GM23338 (cell line): ENCODE measurements around the gene HDAC11. TPM values are rescaled to one million over a fixed set of nuclear protein-coding genes. Genes with fewer than 3 reads are reported as not detected.

Experiments
- ATAC-seq: fragments of 200-7000 bp; cut with Tn5 transposase; 3 replicates; pipeline ENCODE4 v1.9.1; 2020
- DNase-seq: peaks from one replicate; pipeline ENCODE4 v3.0.0-alpha.2; 2015; ENCODE audit warnings: low spot score
- H2AFZ ChIP-seq: fragments of 200-600 bp; sonication (generic); 2 replicates; pipeline ENCODE4 v1.8.0; 2016; ENCODE audit warnings: antibody characterized with exemption, mild to moderate bottlenecking, moderate library complexity
- H3F3A ChIP-seq: fragments of 200-600 bp; sonication (generic); replicated peaks from 2 replicates; pipeline ENCODE4 v1.8.0; 2017; ENCODE audit warnings: antibody characterized with exemption, mixed run types, low read depth
- H3K27ac ChIP-seq: fragments of 200-600 bp; sonication (generic); 2 replicates; pipeline ENCODE4 v1.6.1; 2016; ENCODE audit warnings: low read depth
- H3K27me3 ChIP-seq: fragments of 200-600 bp; sonication (generic); 2 replicates; pipeline ENCODE4 v1.8.0; 2016; ENCODE audit warnings: mild to moderate bottlenecking, mixed run types, moderate library complexity; ENCODE audit not compliant: insufficient read depth
- H3K36me3 ChIP-seq: fragments of 200-600 bp; sonication (generic); 2 replicates; pipeline ENCODE4 v1.8.0; 2016; ENCODE audit warnings: mild to moderate bottlenecking; ENCODE audit not compliant: insufficient read depth
- H3K4me1 ChIP-seq: fragments of 200-600 bp; sonication (generic); 2 replicates; pipeline ENCODE4 v1.8.0; 2016; ENCODE audit warnings: mild to moderate bottlenecking, moderate library complexity; ENCODE audit not compliant: insufficient read depth
- H3K4me2 ChIP-seq: fragments of 200-600 bp; sonication (generic); 2 replicates; pipeline ENCODE4 v1.7.1; 2017; ENCODE audit warnings: mixed run types
- H3K4me3 ChIP-seq: fragments of 200-600 bp; sonication (generic); 2 replicates; pipeline ENCODE4 v1.6.1; 2016; ENCODE audit warnings: mixed run types
- H3K79me2 ChIP-seq: fragments of 200-600 bp; sonication (generic); replicated peaks from 2 replicates; pipeline ENCODE4 v1.8.0; 2017; ENCODE audit warnings: mild to moderate bottlenecking; ENCODE audit not compliant: insufficient read depth
- H3K9me2 ChIP-seq: fragments of 200-600 bp; sonication (generic); 2 replicates; pipeline ENCODE4 v1.8.0; 2017; ENCODE audit not compliant: insufficient read depth
- H4K20me1 ChIP-seq: fragments of 200-600 bp; sonication (generic); replicated peaks from 2 replicates; pipeline ENCODE4 v1.8.0; 2017; ENCODE audit warnings: mild to moderate bottlenecking; ENCODE audit not compliant: insufficient read depth
- H3K27ac Mint-ChIP-seq: 2 replicates; pipeline ENCODE4 v1.8.0; 2020; ENCODE audit warnings: inconsistent platforms, mild to moderate bottlenecking, moderate library complexity, mixed read lengths
- H3K27me3 Mint-ChIP-seq: 3 replicates; pipeline ENCODE4 v1.8.0; 2022; ENCODE audit warnings: low read depth, mild to moderate bottlenecking, moderate library complexity, mixed read lengths, inconsistent platforms; ENCODE audit not compliant: insufficient read depth, poor library complexity
- H3K36me3 Mint-ChIP-seq: 3 replicates; pipeline ENCODE4 v1.8.0; 2021; ENCODE audit warnings: low read depth, mild to moderate bottlenecking, inconsistent platforms, moderate library complexity, mixed read lengths
- H3K4me1 Mint-ChIP-seq: 3 replicates; pipeline ENCODE4 v1.8.0; 2020; ENCODE audit warnings: mild to moderate bottlenecking, inconsistent platforms, mixed read lengths
- H3K4me3 Mint-ChIP-seq: 3 replicates; pipeline ENCODE4 v1.8.0; 2021; ENCODE audit warnings: moderate library complexity, mild to moderate bottlenecking, inconsistent platforms, mixed read lengths
- H3K9me3 Mint-ChIP-seq: 3 replicates; pipeline ENCODE4 v1.8.0; 2020; ENCODE audit warnings: moderate library complexity, mild to moderate bottlenecking, inconsistent platforms, mixed read lengths
- NANOG ChIP-seq: IDR thresholded peaks from 2 replicates; pipeline ENCODE4 v1.6.1; 2016; ENCODE audit warnings: antibody characterized with exemption, borderline replicate concordance
- POLR2AphosphoS5 ChIP-seq: IDR thresholded peaks from 2 replicates; pipeline ENCODE4 v1.6.1; 2016; ENCODE audit warnings: antibody characterized with exemption, low read depth
- ZNF114 ChIP-seq: fragments of 250-450 bp; sonication (Bioruptor Pico); IDR thresholded peaks from 2 replicates; pipeline ENCODE4 v1.5.0; 2020; ENCODE audit warnings: mild to moderate bottlenecking, moderate library complexity
- ZNF331 ChIP-seq: fragments of 250-450 bp; sonication (Bioruptor Pico); IDR thresholded peaks from 2 replicates; pipeline ENCODE4 v1.5.0; 2020; ENCODE audit warnings: low read depth, mild to moderate bottlenecking, moderate library complexity
- polyA plus RNA-seq: library from polyadenylated mRNA; unstranded; fragments of >200 nt; fragmentation: Nextera tagmentation; extraction: Ambion mirVana; gene quantifications from 2 replicates; pipeline ENCODE4 v1.2.1, GENCODE V29; 2016
- total RNA-seq: library from RNA; depleted of rRNA; stranded (reverse); fragments of >200 nt; shearing (Covaris generic); gene quantifications from 2 replicates; pipeline ENCODE4 v1.2.3, GENCODE V29; 2014
- TF ChIP-seq, protein P1 (sequence below), 2 experiments: fragments of 200-600 bp in 1 of 2; sonication (generic) in 1 of 2; conservative IDR thresholded peaks; 2 replicates each; pipeline versions ENCODE4 v1.5.1 to v1.6.1; 2016 to 2017; ENCODE audit warnings: antibody characterized with exemption in 2 of 2, low read depth in 2 of 2, mild to moderate bottlenecking in 2 of 2, moderate library complexity in 1 of 2
- TF ChIP-seq, protein P2 (sequence below): fragments of 250-450 bp; sonication (Bioruptor Pico); IDR thresholded peaks from 2 replicates; pipeline ENCODE4 v1.5.0; 2020; ENCODE audit warnings: mild to moderate bottlenecking, moderate library complexity
- TF ChIP-seq, protein P3 (sequence below): IDR thresholded peaks from 2 replicates; pipeline ENCODE4 v1.6.1; 2016; ENCODE audit warnings: antibody characterized with exemption

Gene HDAC11
- total and polyA plus RNA-seq, 2 experiments from 2014 or later: 5.4 to 15.8 TPM

DNA sequence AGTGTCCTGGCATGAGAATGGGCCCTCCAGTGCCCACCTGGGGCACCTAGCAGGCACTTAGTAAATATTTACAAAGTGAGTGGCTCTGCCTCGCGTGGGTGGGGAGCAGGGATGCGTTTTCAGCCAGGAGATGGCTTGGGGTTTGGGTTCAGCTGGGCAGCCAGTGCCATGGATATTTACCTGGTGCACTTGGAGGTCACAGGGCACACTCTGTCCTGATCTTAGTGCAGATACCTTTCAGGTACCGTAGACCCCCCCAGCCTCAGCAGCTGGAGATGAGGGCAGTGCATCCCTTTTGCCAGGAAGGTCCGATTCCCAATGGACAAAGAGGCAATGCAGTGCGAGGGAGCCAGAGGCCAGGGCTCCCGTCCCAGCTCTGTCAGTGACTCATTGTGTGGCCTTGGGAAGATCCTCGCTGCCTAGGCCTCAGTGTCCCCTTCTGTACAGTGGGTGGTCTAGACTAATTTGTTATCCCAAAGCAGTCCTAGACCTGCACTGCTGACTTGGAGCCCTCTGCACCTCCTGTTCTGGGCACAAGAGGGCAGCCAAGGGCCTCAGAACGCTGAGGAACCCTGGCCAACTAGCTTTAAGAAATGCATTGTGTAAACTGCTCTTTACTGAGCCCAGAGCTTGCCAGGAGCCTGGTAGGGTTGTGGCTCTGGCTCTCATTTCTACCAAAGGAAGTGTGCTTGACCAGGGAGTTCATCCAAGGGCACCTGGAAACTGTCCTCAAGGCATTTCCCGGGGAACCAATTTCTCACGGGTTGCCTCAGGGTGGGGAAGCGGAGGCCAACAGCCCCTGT, 16.0 kb downstream of the HDAC11 start:
- no peak overlapping the region for H3K4me3 Mint-ChIP-seq
- ATAC-seq (peak; percentile 82), DNase-seq (peak; percentile 91)
- peaks cover 7% of the 10 kb centered on the region for H3K4me1 Mint-ChIP-seq
- no peaks in the 10 kb centered on the region for H4K20me1 ChIP-seq
- H3K9me3 Mint-ChIP-seq: no peaks in the 10 kb centered on the region
- H3K9me2 ChIP-seq: no peaks in the 10 kb centered on the region
- no peak overlapping the region for H3K4me3 ChIP-seq
- no peaks in the 10 kb centered on the region for H3K79me2 ChIP-seq
- H3F3A ChIP-seq: no peaks in the 10 kb centered on the region
- H3K4me1 ChIP-seq: peaks cover 7% of the 10 kb centered on the region; the same call in 1 of the 2 replicates
- peaks cover 11% of the 10 kb centered on the region for H3K27me3 Mint-ChIP-seq
- no peaks in the 10 kb centered on the region for H3K27me3 ChIP-seq
- TF ChIP-seq, protein P1, sequence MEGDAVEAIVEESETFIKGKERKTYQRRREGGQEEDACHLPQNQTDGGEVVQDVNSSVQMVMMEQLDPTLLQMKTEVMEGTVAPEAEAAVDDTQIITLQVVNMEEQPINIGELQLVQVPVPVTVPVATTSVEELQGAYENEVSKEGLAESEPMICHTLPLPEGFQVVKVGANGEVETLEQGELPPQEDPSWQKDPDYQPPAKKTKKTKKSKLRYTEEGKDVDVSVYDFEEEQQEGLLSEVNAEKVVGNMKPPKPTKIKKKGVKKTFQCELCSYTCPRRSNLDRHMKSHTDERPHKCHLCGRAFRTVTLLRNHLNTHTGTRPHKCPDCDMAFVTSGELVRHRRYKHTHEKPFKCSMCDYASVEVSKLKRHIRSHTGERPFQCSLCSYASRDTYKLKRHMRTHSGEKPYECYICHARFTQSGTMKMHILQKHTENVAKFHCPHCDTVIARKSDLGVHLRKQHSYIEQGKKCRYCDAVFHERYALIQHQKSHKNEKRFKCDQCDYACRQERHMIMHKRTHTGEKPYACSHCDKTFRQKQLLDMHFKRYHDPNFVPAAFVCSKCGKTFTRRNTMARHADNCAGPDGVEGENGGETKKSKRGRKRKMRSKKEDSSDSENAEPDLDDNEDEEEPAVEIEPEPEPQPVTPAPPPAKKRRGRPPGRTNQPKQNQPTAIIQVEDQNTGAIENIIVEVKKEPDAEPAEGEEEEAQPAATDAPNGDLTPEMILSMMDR (conservative IDR thresholded peaks at IDR 0.05; ENCODE audit: low read depth in 2 of 2): peak; percentile 88 to 97
- TF ChIP-seq NANOG (no peak), ZNF331 (CRISPR knock-in tag) (no peak), ZNF114 (no peak), POLR2AphosphoS5 (no peak)
- TF ChIP-seq, protein P2, sequence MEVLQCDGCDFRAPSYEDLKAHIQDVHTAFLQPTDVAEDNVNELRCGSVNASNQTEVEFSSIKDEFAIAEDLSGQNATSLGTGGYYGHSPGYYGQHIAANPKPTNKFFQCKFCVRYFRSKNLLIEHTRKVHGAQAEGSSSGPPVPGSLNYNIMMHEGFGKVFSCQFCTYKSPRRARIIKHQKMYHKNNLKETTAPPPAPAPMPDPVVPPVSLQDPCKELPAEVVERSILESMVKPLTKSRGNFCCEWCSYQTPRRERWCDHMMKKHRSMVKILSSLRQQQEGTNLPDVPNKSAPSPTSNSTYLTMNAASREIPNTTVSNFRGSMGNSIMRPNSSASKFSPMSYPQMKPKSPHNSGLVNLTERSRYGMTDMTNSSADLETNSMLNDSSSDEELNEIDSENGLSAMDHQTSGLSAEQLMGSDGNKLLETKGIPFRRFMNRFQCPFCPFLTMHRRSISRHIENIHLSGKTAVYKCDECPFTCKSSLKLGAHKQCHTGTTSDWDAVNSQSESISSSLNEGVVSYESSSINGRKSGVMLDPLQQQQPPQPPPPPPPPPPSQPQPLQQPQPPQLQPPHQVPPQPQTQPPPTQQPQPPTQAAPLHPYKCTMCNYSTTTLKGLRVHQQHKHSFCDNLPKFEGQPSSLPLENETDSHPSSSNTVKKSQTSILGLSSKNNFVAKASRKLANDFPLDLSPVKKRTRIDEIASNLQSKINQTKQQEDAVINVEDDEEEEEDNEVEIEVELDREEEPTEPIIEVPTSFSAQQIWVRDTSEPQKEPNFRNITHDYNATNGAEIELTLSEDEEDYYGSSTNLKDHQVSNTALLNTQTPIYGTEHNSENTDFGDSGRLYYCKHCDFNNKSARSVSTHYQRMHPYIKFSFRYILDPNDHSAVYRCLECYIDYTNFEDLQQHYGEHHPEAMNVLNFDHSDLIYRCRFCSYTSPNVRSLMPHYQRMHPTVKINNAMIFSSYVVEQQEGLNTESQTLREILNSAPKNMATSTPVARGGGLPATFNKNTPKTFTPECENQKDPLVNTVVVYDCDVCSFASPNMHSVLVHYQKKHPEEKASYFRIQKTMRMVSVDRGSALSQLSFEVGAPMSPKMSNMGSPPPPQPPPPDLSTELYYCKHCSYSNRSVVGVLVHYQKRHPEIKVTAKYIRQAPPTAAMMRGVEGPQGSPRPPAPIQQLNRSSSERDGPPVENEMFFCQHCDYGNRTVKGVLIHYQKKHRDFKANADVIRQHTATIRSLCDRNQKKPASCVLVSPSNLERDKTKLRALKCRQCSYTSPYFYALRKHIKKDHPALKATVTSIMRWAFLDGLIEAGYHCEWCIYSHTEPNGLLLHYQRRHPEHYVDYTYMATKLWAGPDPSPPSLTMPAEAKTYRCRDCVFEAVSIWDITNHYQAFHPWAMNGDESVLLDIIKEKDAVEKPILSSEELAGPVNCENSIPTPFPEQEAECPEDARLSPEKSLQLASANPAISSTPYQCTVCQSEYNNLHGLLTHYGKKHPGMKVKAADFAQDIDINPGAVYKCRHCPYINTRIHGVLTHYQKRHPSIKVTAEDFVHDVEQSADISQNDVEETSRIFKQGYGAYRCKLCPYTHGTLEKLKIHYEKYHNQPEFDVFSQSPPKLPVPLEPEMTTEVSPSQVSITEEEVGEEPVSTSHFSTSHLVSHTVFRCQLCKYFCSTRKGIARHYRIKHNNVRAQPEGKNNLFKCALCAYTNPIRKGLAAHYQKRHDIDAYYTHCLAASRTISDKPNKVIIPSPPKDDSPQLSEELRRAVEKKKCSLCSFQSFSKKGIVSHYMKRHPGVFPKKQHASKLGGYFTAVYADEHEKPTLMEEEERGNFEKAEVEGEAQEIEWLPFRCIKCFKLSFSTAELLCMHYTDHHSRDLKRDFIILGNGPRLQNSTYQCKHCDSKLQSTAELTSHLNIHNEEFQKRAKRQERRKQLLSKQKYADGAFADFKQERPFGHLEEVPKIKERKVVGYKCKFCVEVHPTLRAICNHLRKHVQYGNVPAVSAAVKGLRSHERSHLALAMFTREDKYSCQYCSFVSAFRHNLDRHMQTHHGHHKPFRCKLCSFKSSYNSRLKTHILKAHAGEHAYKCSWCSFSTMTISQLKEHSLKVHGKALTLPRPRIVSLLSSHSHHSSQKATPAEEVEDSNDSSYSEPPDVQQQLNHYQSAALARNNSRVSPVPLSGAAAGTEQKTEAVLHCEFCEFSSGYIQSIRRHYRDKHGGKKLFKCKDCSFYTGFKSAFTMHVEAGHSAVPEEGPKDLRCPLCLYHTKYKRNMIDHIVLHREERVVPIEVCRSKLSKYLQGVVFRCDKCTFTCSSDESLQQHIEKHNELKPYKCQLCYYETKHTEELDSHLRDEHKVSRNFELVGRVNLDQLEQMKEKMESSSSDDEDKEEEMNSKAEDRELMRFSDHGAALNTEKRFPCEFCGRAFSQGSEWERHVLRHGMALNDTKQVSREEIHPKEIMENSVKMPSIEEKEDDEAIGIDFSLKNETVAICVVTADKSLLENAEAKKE (CRISPR knock-in tag): no peak
- TF ChIP-seq, protein P3, sequence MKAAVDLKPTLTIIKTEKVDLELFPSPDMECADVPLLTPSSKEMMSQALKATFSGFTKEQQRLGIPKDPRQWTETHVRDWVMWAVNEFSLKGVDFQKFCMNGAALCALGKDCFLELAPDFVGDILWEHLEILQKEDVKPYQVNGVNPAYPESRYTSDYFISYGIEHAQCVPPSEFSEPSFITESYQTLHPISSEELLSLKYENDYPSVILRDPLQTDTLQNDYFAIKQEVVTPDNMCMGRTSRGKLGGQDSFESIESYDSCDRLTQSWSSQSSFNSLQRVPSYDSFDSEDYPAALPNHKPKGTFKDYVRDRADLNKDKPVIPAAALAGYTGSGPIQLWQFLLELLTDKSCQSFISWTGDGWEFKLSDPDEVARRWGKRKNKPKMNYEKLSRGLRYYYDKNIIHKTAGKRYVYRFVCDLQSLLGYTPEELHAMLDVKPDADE: no peak
- H3K27ac ChIP-seq: no peak overlapping the region
- no peak overlapping the region for H2AFZ ChIP-seq
- no peaks in the 10 kb centered on the region for H3K36me3 Mint-ChIP-seq
- H3K4me2 ChIP-seq: no peak overlapping the region
- no peaks in the 10 kb centered on the region for H3K36me3 ChIP-seq
- peak overlapping the region; percentile 75 for H3K27ac Mint-ChIP-seq
